Activated CD4-positive, alpha-beta memory T cell treated with anti-CD3 and anti-CD28 coated beads for 36 hours (primary cell): ENCODE measurements around the gene PPP2R2D. TPM values are rescaled to one million over a fixed set of nuclear protein-coding genes. Genes with fewer than 3 reads are reported as not detected.

Experiments used
- CTCF ChIA-PET: fragments of 350-600 bp; sonication (Branson Sonifier 250); formaldehyde crosslinking; loops from one replicate; lab custom pipeline; 2021; ENCODE audit warnings: antibody characterized with exemption, inconsistent platforms; lab: Charles Lee
- POLR2A ChIA-PET: fragments of 350-600 bp; sonication (Branson Sonifier 250); formaldehyde crosslinking; loops from one replicate; lab custom pipeline; 2021; ENCODE audit warnings: antibody characterized with exemption; lab: Charles Lee
- DNase-seq: peaks from one replicate; pipeline ENCODE4 v3.0.0-alpha.2; 2020
- H3K27ac Mint-ChIP-seq: one replicate; pipeline ENCODE4 v1.8.0; 2021; ENCODE audit warnings: mixed read lengths
- H3K27me3 Mint-ChIP-seq: one replicate; pipeline ENCODE4 v1.8.0; 2021; ENCODE audit warnings: mixed read lengths
- H3K36me3 Mint-ChIP-seq: one replicate; pipeline ENCODE4 v1.8.0; 2021; ENCODE audit warnings: mixed read lengths
- H3K4me1 Mint-ChIP-seq: one replicate; pipeline ENCODE4 v1.8.0; 2021; ENCODE audit warnings: low read depth, mixed read lengths
- H3K4me3 Mint-ChIP-seq: one replicate; pipeline ENCODE4 v1.8.0; 2021; ENCODE audit warnings: mild to moderate bottlenecking, mixed read lengths
- H3K9me3 Mint-ChIP-seq: one replicate; pipeline ENCODE4 v1.8.0; 2021; ENCODE audit warnings: mixed read lengths
- intact Hi-C: fragments of 100-400 bp; cut with micrococcal nuclease; formaldehyde crosslinking; loops from one replicate; pipeline ENCODE4 v1.15.1; 2023
- total RNA-seq, 2 experiments: library from RNA; stranded (reverse); gene quantifications; one replicate each; pipeline ENCODE4 v1.2.3, GENCODE V29; 2021

The PPP2R2D gene
- total RNA-seq, 2 experiments from 2014 or later = 31.9 to 32.3 TPM

DNA sequence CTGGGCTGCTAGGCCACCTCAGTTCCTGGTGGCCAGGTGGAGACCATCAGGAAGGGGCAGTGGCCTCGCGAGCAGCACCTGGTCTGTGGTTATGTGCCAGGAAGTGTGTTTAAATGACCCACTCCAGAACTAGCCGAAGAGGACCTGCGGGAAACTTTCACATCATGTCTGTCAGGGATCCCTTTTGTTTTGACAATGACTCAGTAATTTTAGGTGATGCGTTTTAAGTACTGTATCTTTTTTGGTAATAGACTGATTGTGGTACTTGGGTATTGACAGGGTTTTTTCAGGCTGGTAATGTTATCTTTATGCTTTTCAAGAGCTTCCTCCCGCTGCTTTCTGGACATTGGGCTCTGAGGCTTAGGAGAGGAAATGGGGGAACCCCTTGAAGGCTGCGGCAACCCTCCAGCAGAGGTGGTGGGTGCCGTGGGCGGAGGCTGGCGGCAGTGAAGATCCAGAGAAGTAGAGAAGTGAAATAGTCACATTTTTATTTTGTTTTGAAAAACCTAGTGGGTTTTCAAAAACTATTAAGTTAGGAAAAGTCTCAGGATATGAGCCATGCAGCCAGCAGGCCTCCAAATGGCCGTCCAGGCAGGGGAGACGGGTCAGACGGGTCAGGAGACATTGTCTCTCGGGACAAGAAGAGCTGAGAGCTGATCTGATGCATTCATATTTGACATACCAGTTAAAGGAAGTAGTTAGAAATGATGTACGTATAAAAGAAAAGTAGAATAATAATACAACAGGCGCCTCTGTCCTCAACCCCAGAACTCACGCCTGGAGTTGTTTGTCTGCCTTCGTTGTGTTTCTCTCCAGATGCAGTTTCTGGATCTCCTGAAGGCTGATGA, 27.7 kb downstream of the PPP2R2D start:
- Mint-ChIP-seq H3K4me3 (peak overlapping the region; percentile 33), H3K4me1 (peaks cover 68% of the 10 kb centered on the region), H3K27me3 (no peaks in the 10 kb centered on the region), H3K9me3 (peaks cover 16% of the 10 kb centered on the region), H3K27ac (peak overlapping the region; percentile 88), H3K36me3 (peaks cover 19% of the 10 kb centered on the region)
- DNase-seq = peak; percentile 81
- POLR2A ChIA-PET = interaction anchor here (1.4 kb wide), 1 partner anchor 27 kb away, joined by 5 read pairs; the partner anchor contains the start of gene PPP2R2D
- CTCF ChIA-PET = interaction anchor here (0.9 to 2.3 kb wide), 4 partner anchors 22 to 95 kb away, joined by 3 to 7 read pairs (median 6); no protein-coding TSS in a partner anchor
- intact Hi-C loops = loop anchor here (1.0 kb wide), 1 partner anchor 25 kb away; no protein-coding TSS in a partner anchor

DNA sequence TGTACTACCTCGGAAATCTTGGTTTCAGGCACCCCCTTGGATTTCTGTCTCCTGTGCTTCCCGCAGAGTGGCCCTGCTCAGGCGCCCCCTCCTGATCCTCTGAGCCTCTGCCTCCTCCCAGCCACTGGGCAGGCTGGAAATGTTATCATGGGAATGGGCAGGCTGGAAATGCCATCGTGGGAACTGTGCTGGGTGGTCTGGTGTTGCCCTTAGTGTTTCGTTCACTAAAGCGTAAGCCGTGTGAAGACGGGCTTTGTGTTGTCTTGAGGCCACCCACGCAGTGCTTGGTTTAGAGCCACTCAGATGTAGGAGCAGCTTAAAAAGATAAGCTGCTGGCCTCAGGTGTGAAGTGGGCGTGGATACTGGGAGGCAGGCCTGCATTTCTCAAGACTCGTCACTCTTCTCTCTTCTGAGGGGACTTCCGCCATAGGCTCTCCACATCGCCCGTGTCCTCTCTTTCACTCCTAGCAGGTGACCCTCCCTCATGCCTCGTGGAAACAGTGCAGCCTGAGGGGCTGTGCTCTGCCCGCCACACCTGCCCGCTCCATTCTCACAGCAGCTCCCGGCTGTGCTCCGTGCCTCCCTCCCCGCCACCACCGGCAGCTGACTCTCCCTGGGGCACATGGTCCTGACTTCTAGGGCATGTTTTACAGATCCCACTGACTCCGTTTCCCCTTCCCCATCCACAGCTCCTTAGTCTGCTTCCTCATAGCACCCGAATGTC, 28.5 kb downstream of the PPP2R2D start:
- Mint-ChIP-seq H3K9me3 (peaks cover 16% of the 10 kb centered on the region), H3K36me3 (peaks cover 20% of the 10 kb centered on the region), H3K4me1 (peaks cover 73% of the 10 kb centered on the region), H3K27ac (peak overlapping the region; percentile 88), H3K27me3 (no peaks in the 10 kb centered on the region), H3K4me3 (no peak overlapping the region)
- intact Hi-C loops = no loop called here
- no peak for DNase-seq
- ChIA-PET POLR2A (no interaction called here), CTCF (interaction anchor here (1.2 to 2.3 kb wide), 2 partner anchors 23 to 43 kb away, joined by 4 to 7 read pairs; no protein-coding TSS in a partner anchor)

DNA sequence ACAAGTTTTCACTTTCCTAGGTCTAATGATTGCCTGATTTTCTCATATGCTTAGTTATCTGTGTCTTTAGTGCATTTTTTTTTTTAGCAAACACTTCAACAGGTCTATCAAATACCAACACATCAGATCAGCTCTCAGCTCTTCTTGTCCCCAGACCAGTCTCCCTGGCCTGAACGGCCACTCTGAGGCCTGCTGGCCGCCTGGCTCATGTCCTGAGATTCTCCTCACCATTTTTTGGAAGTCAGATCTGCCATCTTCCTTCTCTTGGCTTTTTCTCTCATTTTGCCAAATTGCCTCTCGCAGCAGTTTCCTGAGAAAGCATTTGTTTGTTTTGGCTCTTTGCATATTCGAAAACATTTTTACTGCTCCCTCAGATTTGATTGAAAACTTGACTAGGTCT, 29.3 kb downstream of the PPP2R2D start:
- Mint-ChIP-seq H3K4me3 (no peak overlapping the region), H3K27me3 (no peaks in the 10 kb centered on the region), H3K36me3 (peaks cover 19% of the 10 kb centered on the region), H3K4me1 (peaks cover 77% of the 10 kb centered on the region), H3K9me3 (peaks cover 9% of the 10 kb centered on the region), H3K27ac (no peak overlapping the region)
- intact Hi-C loops = no loop called here
- POLR2A ChIA-PET = no interaction called here
- CTCF ChIA-PET = interaction anchor here (2.3 kb wide), 1 partner anchor 44 kb away, joined by 7 read pairs; no protein-coding TSS in a partner anchor
- DNase-seq = no peak

DNA sequence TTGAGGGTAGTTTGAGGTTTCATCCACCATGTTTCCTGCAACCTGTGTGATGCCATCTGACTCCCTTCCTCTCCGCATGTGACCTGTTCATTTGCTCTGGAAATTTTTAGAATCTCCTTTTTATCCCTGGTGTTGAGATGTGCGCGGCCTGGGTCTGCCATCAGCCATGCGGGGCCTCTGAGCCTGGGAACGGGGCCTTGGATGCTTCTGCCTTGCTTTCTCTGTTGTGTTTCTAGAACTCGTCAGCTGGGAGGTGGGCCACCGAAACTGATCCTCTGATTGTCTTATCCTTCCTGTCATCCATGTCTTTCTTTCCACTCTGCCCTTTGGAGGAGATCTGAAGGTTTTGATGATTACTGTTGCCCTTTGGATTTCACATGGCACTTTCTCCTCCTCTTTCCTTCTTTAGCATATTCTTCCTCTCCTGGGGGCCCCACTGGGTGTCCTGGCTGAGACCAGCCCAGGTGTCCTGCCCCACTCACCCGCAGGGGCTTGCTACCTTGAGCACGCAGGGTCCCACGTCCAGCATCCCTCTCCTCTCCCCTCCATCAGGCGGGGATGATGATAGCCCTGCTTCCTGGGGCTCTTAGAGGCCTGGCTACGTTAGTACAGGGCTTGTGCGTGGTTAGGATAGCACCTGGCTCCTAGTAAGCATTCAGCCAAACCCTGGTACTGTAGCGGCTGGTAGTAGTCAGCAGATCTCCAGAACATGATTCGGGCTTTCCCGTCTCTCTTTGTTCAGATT, 29.9 kb downstream of the PPP2R2D start:
- Mint-ChIP-seq H3K4me1 (peaks cover 75% of the 10 kb centered on the region), H3K27ac (peak overlapping the region; percentile 13), H3K27me3 (no peaks in the 10 kb centered on the region), H3K36me3 (peaks cover 14% of the 10 kb centered on the region), H3K4me3 (no peak overlapping the region), H3K9me3 (peaks cover 3% of the 10 kb centered on the region)
- DNase-seq = no peak
- ChIA-PET POLR2A (no interaction called here), CTCF (no interaction called here)
- intact Hi-C loops = no loop called here

DNA sequence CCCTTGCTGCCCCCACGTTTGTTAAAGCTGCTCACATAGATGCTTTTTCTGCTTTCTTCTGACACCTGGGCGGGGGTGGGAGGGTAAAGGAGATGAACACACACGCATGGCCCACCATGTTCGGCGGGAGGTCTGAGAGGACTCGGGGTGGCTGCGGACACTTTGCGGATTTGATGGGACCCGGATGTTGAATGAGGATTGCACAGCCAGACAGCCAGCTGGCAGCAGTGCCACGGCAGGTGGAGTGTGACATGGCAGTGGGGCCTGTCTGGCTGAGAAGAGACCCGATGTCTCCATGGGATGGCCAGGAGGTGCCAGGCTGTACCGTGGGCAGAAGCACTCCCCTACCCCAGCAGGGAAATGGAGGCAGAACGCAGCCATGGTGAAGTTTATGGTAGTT, 31.2 kb downstream of the PPP2R2D start:
- Mint-ChIP-seq H3K27me3 (no peaks in the 10 kb centered on the region), H3K9me3 (no peaks in the 10 kb centered on the region), H3K4me3 (no peak overlapping the region), H3K4me1 (peaks cover 66% of the 10 kb centered on the region), H3K27ac (no peak overlapping the region), H3K36me3 (peaks cover 19% of the 10 kb centered on the region)
- ChIA-PET CTCF (interaction anchor here (1.0 kb wide), 1 partner anchor 16 kb away, joined by 4 read pairs; no protein-coding TSS in a partner anchor), POLR2A (no interaction called here)
- no peak for DNase-seq
- intact Hi-C loops = no loop called here

DNA sequence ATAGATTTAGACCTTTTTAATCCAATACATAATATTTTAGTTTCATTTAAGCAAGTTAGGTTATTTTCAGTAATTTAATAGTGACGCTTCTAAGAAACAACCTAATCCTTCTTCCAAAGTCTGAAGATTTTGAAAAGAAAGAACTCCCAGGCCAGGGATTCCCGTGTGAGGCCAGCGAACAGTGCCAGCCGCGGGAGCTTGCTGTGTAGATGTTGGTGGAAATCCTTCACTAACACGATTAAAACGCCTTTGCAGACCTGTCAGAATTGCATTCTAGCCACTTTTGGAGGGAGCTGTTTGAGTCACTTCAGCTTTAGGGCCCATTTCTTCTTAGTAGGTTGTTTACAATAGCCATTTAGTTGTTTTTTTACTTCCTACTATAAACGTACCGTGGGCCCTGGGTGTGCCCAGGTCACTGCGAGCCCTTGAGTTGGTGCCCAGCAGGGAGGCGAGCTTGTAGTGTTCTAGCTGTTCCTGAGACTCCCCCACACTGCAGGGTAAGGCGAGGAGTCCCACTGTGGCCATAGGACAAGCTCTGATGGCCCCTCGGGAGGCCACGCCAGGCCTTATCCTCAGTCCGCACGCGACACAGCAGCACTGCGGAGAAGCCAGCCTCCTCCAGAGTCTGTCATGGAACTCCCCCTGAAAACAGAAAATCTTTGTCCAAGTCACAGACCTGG, 32.3 kb downstream of the PPP2R2D start:
- ChIA-PET CTCF (interaction anchor here (0.8 to 1.0 kb wide), 2 partner anchors 14 to 15 kb away, joined by 3 to 4 read pairs; no protein-coding TSS in a partner anchor), POLR2A (no interaction called here)
- no peaks in the 10 kb centered on the region for H3K9me3 Mint-ChIP-seq
- intact Hi-C loops = no loop called here
- H3K27ac Mint-ChIP-seq = no peak overlapping the region
- H3K4me3 Mint-ChIP-seq = no peak overlapping the region
- peaks cover 24% of the 10 kb centered on the region for H3K36me3 Mint-ChIP-seq
- no peaks in the 10 kb centered on the region for H3K27me3 Mint-ChIP-seq
- H3K4me1 Mint-ChIP-seq = peaks cover 55% of the 10 kb centered on the region
- DNase-seq = no peak

DNA sequence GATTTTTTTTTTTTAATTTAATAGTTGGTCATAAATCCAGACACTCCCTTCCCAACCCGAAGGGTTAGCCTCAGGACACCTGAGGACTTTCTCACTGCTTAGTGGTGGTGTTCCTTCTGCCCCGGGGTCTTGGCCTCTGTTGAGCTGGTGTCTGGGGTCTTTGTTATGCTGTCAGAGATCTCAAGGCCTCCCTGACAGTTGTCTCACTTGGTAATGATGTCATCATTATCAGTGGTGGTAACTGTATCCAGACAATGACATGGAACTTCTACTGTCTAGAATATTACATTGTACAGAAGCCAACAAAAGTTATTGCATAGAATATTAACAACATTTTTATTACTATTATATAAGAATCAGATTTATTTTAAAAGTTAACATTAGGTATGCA, 32.9 kb downstream of the PPP2R2D start:
- H3K36me3 Mint-ChIP-seq = peaks cover 27% of the 10 kb centered on the region
- POLR2A ChIA-PET = no interaction called here
- CTCF ChIA-PET = no interaction called here

DNA sequence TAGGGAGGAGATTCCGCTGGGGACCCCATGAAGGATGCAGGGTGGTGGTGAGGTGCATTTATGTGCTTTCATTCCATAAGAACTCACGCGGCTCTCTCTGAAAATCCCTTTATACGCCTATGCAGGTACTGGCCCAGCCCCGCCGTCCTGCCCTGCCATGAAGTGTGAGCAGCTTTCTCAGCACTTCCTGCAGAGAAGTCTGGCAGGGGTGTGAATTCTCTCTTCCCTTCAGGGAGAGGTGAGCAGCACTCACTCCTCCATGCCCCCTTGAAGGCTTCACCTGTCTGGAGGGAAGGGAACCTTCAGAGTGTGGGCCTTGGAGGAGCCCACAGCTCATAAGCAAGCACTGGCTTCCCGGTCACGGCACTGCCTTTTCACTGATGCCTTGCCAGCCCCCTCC, 34.0 kb downstream of the PPP2R2D start:
- peaks cover 26% of the 10 kb centered on the region for H3K36me3 Mint-ChIP-seq
- ChIA-PET POLR2A (no interaction called here), CTCF (no interaction called here)
- H3K27ac Mint-ChIP-seq = no peak overlapping the region
- no peaks in the 10 kb centered on the region for H3K27me3 Mint-ChIP-seq
- H3K4me1 Mint-ChIP-seq = peaks cover 38% of the 10 kb centered on the region
- DNase-seq = no peak
- intact Hi-C loops = no loop called here
- no peaks in the 10 kb centered on the region for H3K9me3 Mint-ChIP-seq
- H3K4me3 Mint-ChIP-seq = no peak overlapping the region

More for the DNA sequence above, 32.9 kb downstream of the PPP2R2D start:
- no peak for DNase-seq
- H3K27ac Mint-ChIP-seq = no peak overlapping the region
- intact Hi-C loops = no loop called here
- no peaks in the 10 kb centered on the region for H3K27me3 Mint-ChIP-seq
- peaks cover 49% of the 10 kb centered on the region for H3K4me1 Mint-ChIP-seq
- H3K4me3 Mint-ChIP-seq = no peak overlapping the region
- no peaks in the 10 kb centered on the region for H3K9me3 Mint-ChIP-seq

DNA sequence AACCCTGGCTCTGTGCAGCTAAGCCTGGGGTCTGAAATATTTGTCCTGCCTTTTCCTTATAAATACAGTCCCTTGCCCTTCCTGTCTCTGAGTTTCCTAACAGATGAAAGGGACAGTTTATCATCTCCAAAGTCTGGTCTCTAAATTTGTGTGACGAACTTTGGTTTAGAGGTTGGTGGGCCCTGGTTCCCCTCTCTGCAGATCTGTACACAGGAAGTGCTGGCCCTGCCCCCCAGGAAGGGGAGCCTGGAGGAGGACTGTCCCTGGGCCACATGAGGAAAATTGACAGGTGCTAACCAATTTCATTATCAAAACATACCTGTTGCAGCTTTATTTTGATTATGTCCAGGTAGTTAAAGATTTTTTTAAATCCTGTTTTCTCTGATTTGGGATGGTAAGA, 34.5 kb downstream of the PPP2R2D start:
- ChIA-PET CTCF (no interaction called here), POLR2A (no interaction called here)
- no peak for DNase-seq
- intact Hi-C loops = no loop called here
- Mint-ChIP-seq H3K27ac (no peak overlapping the region), H3K4me3 (no peak overlapping the region), H3K4me1 (peaks cover 34% of the 10 kb centered on the region), H3K9me3 (no peaks in the 10 kb centered on the region), H3K27me3 (no peaks in the 10 kb centered on the region), H3K36me3 (peaks cover 25% of the 10 kb centered on the region)

DNA sequence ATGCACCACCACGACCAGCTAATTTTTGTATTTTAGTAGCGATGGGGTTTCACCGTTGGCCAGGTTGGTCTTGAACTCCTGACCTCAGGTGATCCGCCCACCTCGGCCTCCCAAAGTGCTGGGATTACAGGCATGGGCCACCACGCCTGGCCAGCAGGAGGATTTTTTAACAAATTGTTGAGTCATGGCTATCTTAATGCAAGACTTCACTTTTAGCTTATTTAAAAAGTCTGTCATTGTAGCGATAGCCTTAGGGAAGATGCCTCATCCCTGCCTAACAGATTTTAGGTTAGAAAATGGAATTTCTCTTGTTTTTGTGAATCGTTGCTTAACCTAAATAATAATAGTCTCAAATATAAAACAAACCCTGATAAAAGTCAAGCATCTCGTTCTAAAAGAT, 35.5 kb downstream of the PPP2R2D start:
- Mint-ChIP-seq H3K36me3 (peaks cover 34% of the 10 kb centered on the region), H3K4me1 (peaks cover 23% of the 10 kb centered on the region), H3K4me3 (no peak overlapping the region), H3K27ac (no peak overlapping the region), H3K9me3 (no peaks in the 10 kb centered on the region), H3K27me3 (no peaks in the 10 kb centered on the region)
- ChIA-PET CTCF (no interaction called here), POLR2A (no interaction called here)
- no peak for DNase-seq
- intact Hi-C loops = no loop called here

DNA sequence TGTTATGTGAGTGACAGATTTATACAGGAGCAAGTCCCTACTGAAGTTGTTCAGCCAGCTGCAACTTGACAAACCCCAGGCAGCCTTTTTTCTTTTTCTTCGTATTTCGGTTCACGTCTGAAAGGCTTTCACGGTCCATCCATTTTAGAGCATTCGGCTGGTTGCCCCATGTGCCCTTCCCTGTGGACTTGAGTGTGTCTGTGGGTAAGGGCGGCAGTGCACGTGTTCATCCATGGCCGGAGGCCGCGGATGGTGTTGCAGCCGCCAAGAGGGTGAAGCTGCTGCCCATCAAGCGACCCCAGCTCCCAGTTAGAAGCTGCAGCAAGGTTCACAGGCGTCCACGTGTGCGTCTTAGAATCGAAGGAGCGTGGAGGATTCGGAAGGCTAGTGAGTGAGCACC, 35.9 kb downstream of the PPP2R2D start:
- no peak for DNase-seq
- Mint-ChIP-seq H3K4me1 (peaks cover 20% of the 10 kb centered on the region), H3K27ac (no peak overlapping the region), H3K9me3 (no peaks in the 10 kb centered on the region), H3K36me3 (peaks cover 35% of the 10 kb centered on the region), H3K4me3 (no peak overlapping the region), H3K27me3 (no peaks in the 10 kb centered on the region)
- ChIA-PET CTCF (no interaction called here), POLR2A (no interaction called here)
- intact Hi-C loops = no loop called here
